Stimulated activated naive CD4-positive, alpha-beta T cell treated with Interleukin-2 at 50 U/mL for 16 hours (primary cell): ENCODE measurements around the gene MAP1S.
"Not testable (repeated sequence)": the region's sequence is repeated elsewhere in the genome, so short reads cannot be mapped to it uniquely, and the experiment has no call there.

ENCODE experiments used
- DNase-seq: peaks from one replicate; lab custom pipeline; 2025; lab: John Stamatoyannopoulos, UW

The MAP1S gene

DNA sequence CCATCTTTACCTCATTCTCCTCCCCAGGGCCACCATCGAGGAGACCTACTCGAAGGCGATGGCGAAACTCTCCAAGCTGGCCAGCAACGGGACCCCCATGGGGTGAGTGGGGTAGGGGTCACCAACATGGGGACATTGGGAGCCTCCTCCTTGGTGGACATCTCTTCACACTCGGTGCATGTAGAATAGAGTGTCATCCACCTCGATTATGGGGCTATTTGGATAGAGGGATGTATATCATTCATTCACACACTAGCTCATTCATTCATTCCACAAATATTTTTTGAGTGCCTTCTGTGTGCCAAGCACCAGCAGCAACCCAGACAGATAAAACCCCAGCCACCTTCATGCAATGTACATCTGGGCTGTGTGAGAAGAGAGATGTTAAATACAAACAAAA, 45.1 kb downstream of the MAP1S start:
- no peak for DNase-seq

DNA sequence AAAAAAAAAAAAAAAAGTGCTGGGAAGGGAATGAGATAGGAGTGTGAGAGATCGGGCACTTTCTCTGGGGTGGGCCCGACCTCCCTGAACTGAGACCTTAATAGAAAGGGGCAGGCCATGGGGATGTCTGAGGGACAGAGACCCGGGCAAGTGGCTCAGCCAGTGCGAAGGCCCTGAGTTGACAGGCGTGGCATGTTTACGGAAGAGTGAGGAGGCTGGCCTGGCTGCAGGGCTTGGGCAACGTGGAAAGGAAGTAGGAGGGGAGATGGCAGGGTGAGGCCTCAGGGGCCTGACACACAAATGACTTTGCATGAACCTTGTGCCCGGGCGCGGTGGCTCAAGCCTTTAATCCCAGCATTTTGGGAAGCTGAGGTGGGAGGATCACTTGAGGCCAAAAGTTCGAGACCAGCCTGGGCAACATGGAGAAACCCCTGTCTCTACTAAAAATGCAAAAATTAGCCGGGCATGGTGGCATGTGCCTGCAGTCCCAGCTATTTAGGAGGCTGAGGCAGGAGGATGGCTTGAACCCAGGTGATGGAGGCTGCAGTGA, 45.9 kb downstream of the MAP1S start:
- no peak for DNase-seq

GRCh38 chr19:17766543-17767131, 47.4 kb downstream of the MAP1S start:
- DNase-seq = no peak

DNA sequence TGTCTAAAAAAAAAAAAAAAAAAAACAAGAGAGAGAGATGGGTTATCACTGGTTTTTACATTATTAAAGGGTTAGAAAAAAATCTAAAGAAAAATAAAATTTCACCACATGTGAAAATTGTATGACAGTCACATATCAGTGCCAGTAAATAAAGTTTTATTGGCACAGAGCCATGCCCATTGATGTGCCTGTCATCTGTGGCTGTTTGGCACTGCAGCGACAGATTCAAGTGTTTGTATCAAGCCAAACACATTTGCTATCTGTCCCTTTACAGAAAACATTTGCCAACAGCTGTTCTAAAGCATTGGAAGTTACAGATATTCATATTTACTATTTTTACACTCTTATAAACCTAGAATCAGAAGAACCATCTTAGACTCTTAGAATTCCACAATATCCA, 48.3 kb downstream of the MAP1S start:
- DNase-seq = no peak

DNA sequence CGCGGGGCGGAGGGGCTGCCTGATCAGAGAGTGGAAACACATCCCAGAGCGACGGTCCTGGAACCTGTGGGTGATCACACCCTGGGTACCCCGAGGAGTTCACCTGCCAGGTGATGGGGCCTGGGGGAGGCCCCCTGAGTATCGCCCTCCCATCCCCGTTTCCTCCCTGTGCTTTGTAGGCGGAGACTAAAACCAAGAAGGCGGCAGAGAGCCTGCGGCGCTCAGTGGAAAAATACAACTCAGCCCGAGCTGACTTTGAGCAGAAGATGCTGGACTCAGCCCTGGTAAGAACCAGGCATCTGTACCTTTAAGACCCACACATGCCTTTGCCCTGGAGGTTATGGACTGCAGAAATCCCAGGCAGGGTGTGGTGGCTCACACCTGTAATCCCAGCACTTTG, 51.3 kb downstream of the MAP1S start:
- no peak for DNase-seq

DNA sequence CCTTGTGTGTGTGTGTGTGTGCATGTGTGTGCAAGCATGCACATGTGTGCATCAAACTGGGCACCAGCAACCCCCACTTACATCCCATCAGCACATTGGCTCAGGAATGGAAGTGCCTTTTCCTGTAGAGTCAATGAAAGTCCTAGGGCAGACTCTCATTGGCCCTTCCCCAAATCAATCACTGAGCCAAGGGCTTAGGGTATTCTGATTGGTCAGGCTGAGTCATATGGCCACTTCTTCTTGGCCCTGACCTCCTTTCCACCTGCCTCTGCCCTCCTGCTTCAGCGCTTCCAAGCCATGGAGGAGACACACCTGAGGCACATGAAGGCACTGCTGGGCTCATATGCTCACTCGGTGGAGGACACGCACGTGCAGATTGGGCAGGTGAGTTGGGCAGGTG, 52.9 kb downstream of the MAP1S start:
- no peak for DNase-seq

DNA sequence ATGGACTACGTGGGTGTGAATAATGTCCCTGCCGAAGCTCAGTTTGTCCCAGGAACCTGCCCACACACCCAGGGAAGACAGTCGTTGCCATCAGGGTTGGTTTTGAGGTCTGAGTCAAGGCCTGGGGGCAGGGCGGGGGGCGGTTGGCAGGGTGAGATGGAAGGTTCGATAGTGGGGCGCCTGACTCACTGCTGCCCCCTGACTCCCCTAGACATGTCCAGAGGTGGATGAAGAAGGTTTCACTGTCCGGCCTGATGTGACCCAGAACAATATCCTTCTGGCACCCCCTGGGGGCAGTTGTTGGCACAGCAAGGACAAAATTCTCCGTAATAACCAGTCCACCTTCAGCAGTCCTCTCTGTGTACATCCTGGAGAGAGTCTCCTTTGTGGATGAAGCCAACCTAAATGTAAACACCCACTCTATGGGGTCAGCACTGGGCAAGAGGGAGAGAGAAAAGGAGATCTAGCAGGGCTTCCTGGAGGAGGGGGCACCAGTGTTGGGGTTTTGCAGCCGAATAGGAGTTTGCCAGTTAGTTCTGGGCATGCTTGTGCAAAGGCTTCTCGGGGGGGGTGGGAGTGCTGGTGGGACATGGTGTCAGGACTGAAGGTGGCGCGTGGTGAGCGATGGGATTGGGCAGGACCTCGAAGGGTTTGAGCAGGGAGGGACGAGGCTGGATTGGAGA, 56.1 kb downstream of the MAP1S start:
- DNase-seq = peak; percentile 19

DNA sequence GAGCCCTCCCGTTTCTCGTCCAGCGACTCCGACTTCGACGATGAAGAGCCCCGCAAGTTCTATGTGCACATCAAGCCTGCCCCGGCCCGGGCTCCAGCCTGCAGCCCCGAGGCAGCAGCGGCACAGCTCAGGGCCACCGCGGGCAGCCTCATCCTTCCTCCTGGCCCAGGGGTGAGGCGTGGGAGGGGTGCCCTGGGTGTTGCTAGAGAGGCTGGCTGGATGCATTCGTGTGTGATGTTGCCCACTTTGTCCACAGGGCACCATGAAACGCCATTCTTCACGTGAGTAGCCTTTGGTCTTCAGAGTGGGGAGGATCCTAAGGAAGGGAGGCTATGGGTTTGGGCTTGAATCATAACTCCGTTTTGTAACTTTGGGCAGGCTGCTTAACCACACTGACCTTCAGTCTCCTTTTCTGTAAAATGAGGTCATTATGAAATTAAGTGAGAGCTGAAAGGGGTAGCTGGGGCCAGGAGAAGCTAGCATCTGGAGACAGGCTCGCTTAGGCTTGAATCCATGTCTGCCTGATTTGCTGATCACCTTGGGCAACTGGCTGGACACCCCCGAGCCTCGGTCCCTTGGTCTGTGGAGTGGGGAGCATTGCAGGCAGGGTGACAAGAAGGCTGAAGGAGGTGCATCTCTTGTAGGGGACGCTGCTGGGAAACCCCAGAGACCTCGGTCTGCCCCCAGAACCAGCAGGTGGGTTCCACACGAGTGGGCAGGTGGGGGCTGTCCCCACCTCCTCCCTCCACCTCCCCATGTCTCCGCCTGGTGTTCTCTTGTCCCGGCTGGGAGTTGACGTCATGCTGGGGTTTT, 56.9 kb downstream of the MAP1S start:
- no peak for DNase-seq

DNA sequence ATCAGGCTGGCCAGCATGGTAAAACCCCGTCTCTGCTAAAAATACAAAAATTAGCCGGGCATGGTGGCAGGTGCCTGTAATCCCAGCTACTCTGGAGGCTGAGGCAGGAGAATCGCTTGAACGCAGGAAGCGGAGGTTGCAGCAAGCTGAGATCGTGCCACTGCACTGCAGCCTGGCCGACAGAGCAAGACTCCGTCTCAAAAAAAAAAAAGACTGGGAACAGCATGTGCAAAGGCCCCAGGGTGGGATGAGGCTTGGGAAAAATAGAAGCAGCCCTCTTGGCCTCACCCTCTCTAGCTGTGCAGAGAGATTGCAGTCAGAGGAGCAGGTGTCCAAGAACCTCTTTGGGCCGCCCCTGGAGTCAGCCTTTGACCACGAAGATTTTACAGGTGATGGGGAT, 58.6 kb downstream of the MAP1S start:
- not testable (repeated sequence) for DNase-seq

- DNase-seq = peak; percentile 12
Measured at GRCh38 chr19:17778251-17778967, 59.1 kb downstream of the MAP1S start.

DNA sequence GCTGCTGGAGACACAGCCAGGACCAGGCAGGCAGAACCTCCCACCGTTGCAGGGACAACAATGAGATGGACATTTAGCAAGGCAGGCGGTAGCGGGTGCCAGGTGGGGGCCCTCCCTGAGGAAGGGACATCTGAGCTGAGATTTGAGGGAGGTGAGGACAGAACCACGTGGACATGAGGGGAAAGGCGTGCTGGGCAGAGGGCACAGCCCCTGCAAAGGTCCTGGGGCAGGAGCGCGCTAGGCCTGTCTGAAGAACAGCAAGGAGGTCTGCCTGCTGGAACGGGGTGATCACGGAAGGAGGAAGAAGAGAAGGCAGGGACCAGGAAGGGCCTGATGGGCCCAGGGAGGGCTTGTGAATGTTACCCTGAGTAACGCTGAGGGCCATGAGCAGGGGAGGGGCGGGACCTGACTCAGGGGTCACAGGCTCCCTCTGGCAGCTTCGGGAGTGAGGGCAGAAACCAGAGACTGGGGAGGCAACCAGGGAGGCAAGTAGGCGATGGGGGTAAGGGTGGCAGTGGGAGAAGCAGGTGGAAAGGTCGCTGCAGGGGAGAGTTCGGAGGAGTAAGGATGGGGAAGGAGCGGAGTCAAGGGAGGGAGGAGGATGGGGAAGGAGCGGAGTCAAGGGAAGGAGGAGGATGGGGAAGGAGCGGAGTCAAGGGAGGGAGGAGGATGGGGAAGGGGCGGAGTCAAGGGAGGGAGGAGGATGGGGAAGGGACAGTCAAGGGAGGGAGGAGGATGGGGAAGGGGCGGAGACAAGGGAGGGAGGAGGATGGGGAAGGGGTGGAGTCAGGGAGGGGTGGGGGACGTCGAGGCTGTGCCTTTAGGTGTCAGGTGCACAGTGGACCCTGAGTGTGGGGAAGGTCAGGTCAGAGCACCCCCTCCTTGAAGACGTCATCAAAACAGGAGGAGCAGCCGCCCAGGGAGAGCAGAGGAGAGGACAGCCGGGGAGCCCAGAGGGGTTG, 60.0 kb downstream of the MAP1S start:
- DNase-seq = no peak

DNA sequence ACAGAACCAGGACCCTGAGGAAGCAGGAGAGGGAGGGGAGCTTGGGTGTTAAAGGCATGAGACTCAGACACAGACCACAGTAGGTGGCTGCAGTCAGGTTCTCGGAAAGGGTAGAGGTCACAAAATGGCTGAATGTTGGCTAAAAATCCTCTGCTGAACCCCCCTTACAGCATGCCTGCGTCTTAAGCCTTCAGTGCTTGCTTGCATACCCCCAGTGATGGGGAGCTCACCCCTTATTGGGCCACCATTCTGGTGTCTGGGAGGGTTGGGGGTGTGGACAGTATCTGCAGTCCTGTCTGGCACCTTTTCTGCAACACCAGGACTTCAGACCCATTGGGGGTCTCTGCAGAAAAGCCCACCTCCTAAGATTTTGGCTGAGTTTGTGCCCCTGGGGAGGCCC, 61.5 kb downstream of the MAP1S start:
- DNase-seq = no peak

GRCh38 chr19:17783721-17784120, 64.4 kb downstream of the MAP1S start:
- not testable (repeated sequence) for DNase-seq
